CD14-positive monocyte (primary cell): ENCODE data around the gene WNT7B. TPM values are rescaled to one million over a fixed set of nuclear protein-coding genes. Genes with fewer than 3 reads are reported as not detected.

Source experiments
- DNase-seq, 3 donors: peaks; one replicate each; pipeline ENCODE4 v3.0.0-alpha.2; 2011 to 2022
- H2AFZ ChIP-seq: 2 replicates; pipeline ENCODE4 v1.6.0; 2012; ENCODE audit warnings: mild to moderate bottlenecking, low read depth, low read length, inconsistent platforms; ENCODE audit not compliant: insufficient read depth, poor library complexity, severe bottlenecking
- H3K27ac ChIP-seq, 2 donors: 1 replicate in 1 of 2; 2 replicates in 1 of 2; pipeline ENCODE4 v1.5.1; 2012 to 2013; ENCODE audit warnings: low read length in 2 of 2, control low read depth in 1 of 2, inconsistent platforms in 1 of 2, low read depth in 1 of 2, mild to moderate bottlenecking in 1 of 2
- H3K27me3 ChIP-seq, 2 donors: one replicate each; pipeline versions ENCODE4 v1.6.0 to v1.6.1; 2011 to 2013; ENCODE audit warnings: low read length in 2 of 2; ENCODE audit not compliant: control insufficient read depth in 2 of 2, insufficient read depth in 2 of 2
- H3K36me3 ChIP-seq, 2 donors: replicated peaks in 1 of 2; 1 replicate in 1 of 2; 2 replicates in 1 of 2; pipeline versions ENCODE4 v1.5.1 to v1.6.1; 2012 to 2013; ENCODE audit warnings: low read length in 2 of 2, control low read depth in 1 of 2, inconsistent platforms in 1 of 2, mild to moderate bottlenecking in 1 of 2; ENCODE audit not compliant: insufficient read depth in 2 of 2, control insufficient read depth in 1 of 2
- H3K4me1 ChIP-seq, 2 donors: 1 replicate in 1 of 2; 2 replicates in 1 of 2; pipeline versions ENCODE4 v1.5.1 to v1.6.1; 2012 to 2013; ENCODE audit warnings: low read length in 2 of 2, control low read depth in 1 of 2, inconsistent platforms in 1 of 2, mild to moderate bottlenecking in 1 of 2, moderate library complexity in 1 of 2; ENCODE audit not compliant: insufficient read depth in 2 of 2, control insufficient read depth in 1 of 2
- H3K4me2 ChIP-seq: replicated peaks from 2 replicates; pipeline ENCODE3; 2012; ENCODE audit warnings: low read length, moderate library complexity, mild to moderate bottlenecking; ENCODE audit not compliant: poor library complexity, severe bottlenecking; ENCODE audit errors: extremely low read depth
- H3K4me3 ChIP-seq, 3 experiments: fragments of 200-600 bp in 1 of 3; sonication (generic) in 1 of 3; replicated peaks in 1 of 3; 1 replicate in 2 of 3; 2 replicates in 1 of 3; pipeline ENCODE4 v1.5.1; 2011 to 2013; ENCODE audit warnings: low read length in 3 of 3, mild to moderate bottlenecking in 3 of 3, control low read depth in 2 of 3, low read depth in 2 of 3, inconsistent platforms in 1 of 3, moderate library complexity in 1 of 3
- H3K79me2 ChIP-seq: 2 replicates; pipeline ENCODE4 v1.6.0; 2012; ENCODE audit warnings: mild to moderate bottlenecking, control low read depth, inconsistent platforms, low read length, moderate library complexity; ENCODE audit not compliant: insufficient read depth
- H3K9ac ChIP-seq: 2 replicates; pipeline ENCODE4 v1.6.0; 2017; ENCODE audit warnings: low read length, mild to moderate bottlenecking; ENCODE audit not compliant: insufficient read depth, poor library complexity, severe bottlenecking
- H3K9me3 ChIP-seq, 2 donors: replicated peaks in 1 of 2; 1 replicate in 1 of 2; 2 replicates in 1 of 2; pipeline versions ENCODE4 v1.5.1 to v1.6.1; 2012 to 2013; ENCODE audit warnings: low read length in 2 of 2, control low read depth in 1 of 2; ENCODE audit not compliant: control insufficient read depth in 1 of 2, insufficient read depth in 1 of 2
- H4K20me1 ChIP-seq: 2 replicates; pipeline ENCODE4 v1.6.0; 2012; ENCODE audit warnings: mild to moderate bottlenecking, low read length, control low read depth, moderate library complexity; ENCODE audit not compliant: insufficient read depth
- H3K27ac Mint-ChIP-seq, 7 donors: one replicate each; pipeline ENCODE4 v1.8.0; 2020; ENCODE audit warnings: mild to moderate bottlenecking in 7 of 7, mixed read lengths in 7 of 7, moderate library complexity in 6 of 7, inconsistent platforms in 2 of 7
- H3K27me3 Mint-ChIP-seq, 3 donors: one replicate each; pipeline ENCODE4 v1.8.0; 2021 to 2022; ENCODE audit warnings: low read depth in 3 of 3, mild to moderate bottlenecking in 3 of 3, mixed read lengths in 3 of 3, moderate library complexity in 3 of 3, inconsistent platforms in 1 of 3
- H3K36me3 Mint-ChIP-seq, 2 donors: one replicate each; pipeline ENCODE4 v1.8.0; 2020; ENCODE audit warnings: mixed read lengths in 2 of 2, inconsistent platforms in 1 of 2, mild to moderate bottlenecking in 1 of 2
- H3K4me1 Mint-ChIP-seq: one replicate; pipeline ENCODE4 v1.8.0; 2020; ENCODE audit warnings: mild to moderate bottlenecking, mixed read lengths
- H3K4me3 Mint-ChIP-seq, 2 donors: one replicate each; pipeline ENCODE4 v1.8.0; 2020; ENCODE audit warnings: mild to moderate bottlenecking in 2 of 2, mixed read lengths in 2 of 2, moderate library complexity in 1 of 2
- H3K9me3 Mint-ChIP-seq, 7 donors: one replicate each; pipeline ENCODE4 v1.8.0; 2020 to 2022; ENCODE audit warnings: mixed read lengths in 7 of 7, mild to moderate bottlenecking in 6 of 7, moderate library complexity in 6 of 7, inconsistent platforms in 2 of 7
- CTCF ChIP-seq: fragments of 200-600 bp; IDR thresholded peaks from one replicate; pipeline ENCODE4 v1.8.0; 2022; ENCODE audit warnings: antibody characterized with exemption, mild to moderate bottlenecking
- WGBS: methylation state at CpG from one replicate; pipeline ENCODE4 v1.1.5; 2013; ENCODE audit warnings: missing lambda C conversion rate; ENCODE audit not compliant: insufficient coverage; 5-methylcytosine and 5-hydroxymethylcytosine counted together
- intact Hi-C, 2 donors: fragments of 100-400 bp; cut with micrococcal nuclease; formaldehyde crosslinking; loops; one replicate each; pipeline versions ENCODE4 v1.15.0 to v1.15.1; 2023
- polyA plus RNA-seq, 3 donors: library from polyadenylated mRNA; depleted of rRNA in 1 of 3; unstranded in 2 of 3; stranded (reverse) in 1 of 3; fragments of 300-500 nt in 2 of 3; fragments of >200 nt in 1 of 3; fragmentation: Illumina TruSeq in 2 of 3; gene quantifications; 1 replicate in 2 of 3; 2 replicates in 1 of 3; pipeline ENCODE4 v1.2.3, GENCODE V29; 2012 to 2021

Gene WNT7B
- polyA plus RNA-seq, 3 donors: not detected

GRCh38 chr22:45969414-45969799 lies 7.6 kb downstream of the WNT7B start:
- Mint-ChIP-seq H3K4me3 (peak overlapping the region in 1 of 2 donors; percentile 74), H3K27me3 (peaks cover 63 to 90% (median 65%) of the 10 kb centered on the region in 3 donors)

GRCh38 chr22:45968751-45969413 lies 8.1 kb downstream of the WNT7B start:
- Mint-ChIP-seq H3K4me3 (no peak overlapping the region), H3K27ac (no peak overlapping the region), H3K36me3 (peaks cover 0 to 2% of the 10 kb centered on the region in 2 donors), H3K9me3 (peaks cover 0 to 6% (median 0%) of the 10 kb centered on the region in 7 donors), H3K27me3 (peaks cover 58 to 89% (median 60%) of the 10 kb centered on the region in 3 donors), H3K4me1 (peaks cover 2% of the 10 kb centered on the region)
- Histone ChIP-seq H3K27me3 (peaks cover 24 to 67% of the 10 kb centered on the region in 2 donors), H2AFZ (no peak overlapping the region), H3K36me3 (no peaks in the 10 kb centered on the region), H4K20me1 (no peaks in the 10 kb centered on the region), H3K4me1 (peaks cover 0 to 4% of the 10 kb centered on the region in 2 donors), H3K9me3 (peaks cover 0 to 15% of the 10 kb centered on the region in 2 donors), H3K27ac (no peak overlapping the region), H3K4me3 (no peak overlapping the region), H3K9ac (no peak overlapping the region), H3K79me2 (no peaks in the 10 kb centered on the region), H3K4me2 (no peak overlapping the region)
- intact Hi-C loops: no loop called here
- no peak for DNase-seq
- TF ChIP-seq CTCF: no peak
- WGBS: 70% methylated on average over 17 of the region's 21 CpGs

More at GRCh38 chr22:45969414-45969799, 7.6 kb downstream of the WNT7B start:
- no peak overlapping the region for H3K27ac ChIP-seq
- Mint-ChIP-seq H3K9me3 (peaks cover 0 to 8% (median 0%) of the 10 kb centered on the region in 7 donors), H3K27ac (no peak overlapping the region), H3K36me3 (peaks cover 0 to 2% of the 10 kb centered on the region in 2 donors), H3K4me1 (peaks cover 2% of the 10 kb centered on the region)
- no peaks in the 10 kb centered on the region for H3K79me2 ChIP-seq
- peaks cover 0 to 20% of the 10 kb centered on the region in 2 donors for H3K9me3 ChIP-seq
- intact Hi-C loops: no loop called here
- peaks cover 0 to 4% of the 10 kb centered on the region in 2 donors for H3K4me1 ChIP-seq
- H3K9ac ChIP-seq: no peak overlapping the region
- H2AFZ ChIP-seq: no peak overlapping the region
- no peak overlapping the region for H3K4me3 ChIP-seq
- H4K20me1 ChIP-seq: no peaks in the 10 kb centered on the region
- H3K4me2 ChIP-seq: no peak overlapping the region
- DNase-seq: no peak
- H3K27me3 ChIP-seq: peaks cover 29 to 72% of the 10 kb centered on the region in 2 donors
- no peaks in the 10 kb centered on the region for H3K36me3 ChIP-seq
- 73% methylated on average over 11 of the region's 11 CpGs for WGBS
- no peak for TF ChIP-seq CTCF
